Neural progenitor cell (in vitro differentiated cells): ENCODE results near the gene CLASRP.

Source experiments
- CTCF ChIP-seq: fragments of 200-600 bp; sonication (generic); IDR thresholded peaks from 2 replicates; pipeline ENCODE4 v1.5.1; 2017; ENCODE audit warnings: antibody characterized with exemption, mild to moderate bottlenecking
- EZH2 ChIP-seq: fragments of 200-600 bp; sonication (generic); IDR thresholded peaks from 2 replicates; pipeline ENCODE4 v1.6.1; 2017; ENCODE audit warnings: antibody characterized with exemption, mild to moderate bottlenecking, moderate library complexity

- peak; percentile 80 for TF ChIP-seq CTCF
- no peak for TF ChIP-seq EZH2
Observed at GRCh38 chr19:45016388-45017314, 22.2 kb upstream of the CLASRP start.
